Activated T-cell treated with anti-CD3 and anti-CD28 coated beads, Interleukin-2, amount 50 U/mL, for 48 hours (primary cell): Measurements from ENCODE around the gene SELENBP1.
"Not testable (repeated sequence)": the region's sequence is repeated elsewhere in the genome, so short reads cannot be mapped to it uniquely, and the experiment has no call there.

Source experiments
- DNase-seq, 2 experiments: peaks; one replicate each; pipeline ENCODE4 v3.0.0-alpha.2; 2020

Gene SELENBP1

GRCh38 chr1:151372058-151372934 is at the start of gene SELENBP1:
Gene SELENBP1, minus strand, starts transcription at chr1:151372705. Its CDS starts 64 bp downstream, at chr1:151372641.
- DNase-seq = no peak

GRCh38 chr1:151419819-151420218 is 47.3 kb upstream of the SELENBP1 start:
- no peak for DNase-seq

- DNase-seq = no peak
Measured at GRCh38 chr1:151418081-151418480, 45.6 kb upstream of the SELENBP1 start.

GRCh38 chr1:151416231-151416630 is 43.7 kb upstream of the SELENBP1 start:
- DNase-seq = no peak

GRCh38 chr1:151411884-151412283 is 39.4 kb upstream of the SELENBP1 start:
- DNase-seq = no peak

- DNase-seq = no peak
Measured at GRCh38 chr1:151408891-151409290, 36.4 kb upstream of the SELENBP1 start.

GRCh38 chr1:151407304-151407703 is 34.8 kb upstream of the SELENBP1 start:
- no peak for DNase-seq

- DNase-seq = no peak
Measured at GRCh38 chr1:151406176-151406575, 33.7 kb upstream of the SELENBP1 start.

GRCh38 chr1:151405187-151405951 is 32.9 kb upstream of the SELENBP1 start:
- DNase-seq = no peak

- DNase-seq = no peak
Measured at GRCh38 chr1:151403612-151404011, 31.1 kb upstream of the SELENBP1 start.

- DNase-seq = no peak
Measured at GRCh38 chr1:151402764-151403163, 30.3 kb upstream of the SELENBP1 start.

GRCh38 chr1:151401860-151402259 is 29.4 kb upstream of the SELENBP1 start:
- no peak for DNase-seq

- no peak for DNase-seq
Measured at GRCh38 chr1:151401125-151401788, 28.8 kb upstream of the SELENBP1 start.

- DNase-seq = peak; percentile 82 to 83
Measured at GRCh38 chr1:151399324-151400171, 27.0 kb upstream of the SELENBP1 start, which contains the start of gene PSMB4. Gene PSMB4, plus strand, starts transcription at chr1:151399573. Its CDS starts 15 bp downstream, at chr1:151399588.

GRCh38 chr1:151396265-151396664 is 23.8 kb upstream of the SELENBP1 start:
- DNase-seq = not testable (repeated sequence)

GRCh38 chr1:151393583-151393982 is 21.1 kb upstream of the SELENBP1 start:
- DNase-seq = no peak

GRCh38 chr1:151391079-151391563 is 18.6 kb upstream of the SELENBP1 start:
- no peak for DNase-seq

- DNase-seq = not testable (repeated sequence)
Measured at GRCh38 chr1:151390221-151391078, 17.9 kb upstream of the SELENBP1 start.

GRCh38 chr1:151386002-151386401 is 13.5 kb upstream of the SELENBP1 start:
- no peak for DNase-seq

GRCh38 chr1:151384584-151384983 is 12.1 kb upstream of the SELENBP1 start:
- DNase-seq = no peak
